Nephron (organoid): ENCODE data around the gene PLAAT2.

Source experiments
- H3K27ac Mint-ChIP-seq, 3 experiments: 2 replicates each; pipeline ENCODE4 v1.8.0; 2020; ENCODE audit warnings: mixed read lengths in 3 of 3, mild to moderate bottlenecking in 2 of 3, moderate library complexity in 1 of 3
- H3K27me3 Mint-ChIP-seq: 2 replicates; pipeline ENCODE4 v1.8.0; 2021; ENCODE audit warnings: low read depth, mild to moderate bottlenecking, moderate library complexity, mixed read lengths
- H3K36me3 Mint-ChIP-seq: 2 replicates; pipeline ENCODE4 v1.8.0; 2020; ENCODE audit warnings: low read depth, mixed read lengths
- H3K4me1 Mint-ChIP-seq: 2 replicates; pipeline ENCODE4 v1.8.0; 2020; ENCODE audit warnings: mixed read lengths
- H3K4me3 Mint-ChIP-seq, 3 experiments: 2 replicates each; pipeline ENCODE4 v1.8.0; 2020; ENCODE audit warnings: mild to moderate bottlenecking in 3 of 3, mixed read lengths in 3 of 3, moderate library complexity in 2 of 3
- H3K9me3 Mint-ChIP-seq: 2 replicates; pipeline ENCODE4 v1.8.0; 2020; ENCODE audit warnings: mixed read lengths
- TF ChIP-seq, protein P1 (sequence below), 3 experiments: fragments of 200-600 bp; sonication (generic); IDR thresholded peaks; one replicate each; pipeline ENCODE4 v1.5.0; 2021; ENCODE audit warnings: antibody characterized with exemption in 3 of 3; ENCODE audit not compliant: unreplicated experiment in 3 of 3

The PLAAT2 gene

GRCh38 chr11:63504933-63505586 is 58.1 kb downstream of the PLAAT2 start:
- no peak overlapping the region for H3K4me3 Mint-ChIP-seq
- TF ChIP-seq, protein P1, sequence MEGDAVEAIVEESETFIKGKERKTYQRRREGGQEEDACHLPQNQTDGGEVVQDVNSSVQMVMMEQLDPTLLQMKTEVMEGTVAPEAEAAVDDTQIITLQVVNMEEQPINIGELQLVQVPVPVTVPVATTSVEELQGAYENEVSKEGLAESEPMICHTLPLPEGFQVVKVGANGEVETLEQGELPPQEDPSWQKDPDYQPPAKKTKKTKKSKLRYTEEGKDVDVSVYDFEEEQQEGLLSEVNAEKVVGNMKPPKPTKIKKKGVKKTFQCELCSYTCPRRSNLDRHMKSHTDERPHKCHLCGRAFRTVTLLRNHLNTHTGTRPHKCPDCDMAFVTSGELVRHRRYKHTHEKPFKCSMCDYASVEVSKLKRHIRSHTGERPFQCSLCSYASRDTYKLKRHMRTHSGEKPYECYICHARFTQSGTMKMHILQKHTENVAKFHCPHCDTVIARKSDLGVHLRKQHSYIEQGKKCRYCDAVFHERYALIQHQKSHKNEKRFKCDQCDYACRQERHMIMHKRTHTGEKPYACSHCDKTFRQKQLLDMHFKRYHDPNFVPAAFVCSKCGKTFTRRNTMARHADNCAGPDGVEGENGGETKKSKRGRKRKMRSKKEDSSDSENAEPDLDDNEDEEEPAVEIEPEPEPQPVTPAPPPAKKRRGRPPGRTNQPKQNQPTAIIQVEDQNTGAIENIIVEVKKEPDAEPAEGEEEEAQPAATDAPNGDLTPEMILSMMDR (IDR thresholded peaks at IDR 0.05; ENCODE audit: unreplicated experiment in 3 of 3) = no peak
- no peaks in the 10 kb centered on the region for H3K36me3 Mint-ChIP-seq
- peaks cover 11% of the 10 kb centered on the region for H3K27me3 Mint-ChIP-seq
- peaks cover 8% of the 10 kb centered on the region for H3K9me3 Mint-ChIP-seq
- H3K27ac Mint-ChIP-seq = no peak overlapping the region
- no peaks in the 10 kb centered on the region for H3K4me1 Mint-ChIP-seq

- Mint-ChIP-seq H3K27ac (no peak overlapping the region), H3K36me3 (no peaks in the 10 kb centered on the region), H3K27me3 (peaks cover 11% of the 10 kb centered on the region), H3K4me1 (no peaks in the 10 kb centered on the region), H3K9me3 (peaks cover 13% of the 10 kb centered on the region), H3K4me3 (no peak overlapping the region)
- TF ChIP-seq, protein P1 (IDR thresholded peaks at IDR 0.05; ENCODE audit: unreplicated experiment in 3 of 3) = no peak
These were observed 59.1 kb downstream of the PLAAT2 start for GRCh38 chr11:63504054-63504453.

GRCh38 chr11:63503492-63503891 is 59.7 kb downstream of the PLAAT2 start:
- Mint-ChIP-seq H3K9me3 (peaks cover 13% of the 10 kb centered on the region), H3K27ac (no peak overlapping the region), H3K4me3 (no peak overlapping the region), H3K4me1 (no peaks in the 10 kb centered on the region), H3K27me3 (peaks cover 11% of the 10 kb centered on the region), H3K36me3 (no peaks in the 10 kb centered on the region)
- TF ChIP-seq, protein P1 (IDR thresholded peaks at IDR 0.05; ENCODE audit: unreplicated experiment in 3 of 3) = no peak
